Measurements from ENCODE around the gene CREBBP. TPM values are rescaled to one million over a fixed set of nuclear protein-coding genes. Genes with fewer than 3 reads are reported as not detected.

CREBBP gene
- total RNA-seq, 2 donors from 2014 or later: 82.2 to 143 TPM

- H3K36me3 ChIP-seq: no peaks in the 10 kb centered on the region
- no peaks in the 10 kb centered on the region for H3K4me1 ChIP-seq (replicated peaks)
- H3K27me3 ChIP-seq (replicated peaks; ENCODE audit: insufficient read depth): no peaks in the 10 kb centered on the region
- TF ChIP-seq, protein P1, sequence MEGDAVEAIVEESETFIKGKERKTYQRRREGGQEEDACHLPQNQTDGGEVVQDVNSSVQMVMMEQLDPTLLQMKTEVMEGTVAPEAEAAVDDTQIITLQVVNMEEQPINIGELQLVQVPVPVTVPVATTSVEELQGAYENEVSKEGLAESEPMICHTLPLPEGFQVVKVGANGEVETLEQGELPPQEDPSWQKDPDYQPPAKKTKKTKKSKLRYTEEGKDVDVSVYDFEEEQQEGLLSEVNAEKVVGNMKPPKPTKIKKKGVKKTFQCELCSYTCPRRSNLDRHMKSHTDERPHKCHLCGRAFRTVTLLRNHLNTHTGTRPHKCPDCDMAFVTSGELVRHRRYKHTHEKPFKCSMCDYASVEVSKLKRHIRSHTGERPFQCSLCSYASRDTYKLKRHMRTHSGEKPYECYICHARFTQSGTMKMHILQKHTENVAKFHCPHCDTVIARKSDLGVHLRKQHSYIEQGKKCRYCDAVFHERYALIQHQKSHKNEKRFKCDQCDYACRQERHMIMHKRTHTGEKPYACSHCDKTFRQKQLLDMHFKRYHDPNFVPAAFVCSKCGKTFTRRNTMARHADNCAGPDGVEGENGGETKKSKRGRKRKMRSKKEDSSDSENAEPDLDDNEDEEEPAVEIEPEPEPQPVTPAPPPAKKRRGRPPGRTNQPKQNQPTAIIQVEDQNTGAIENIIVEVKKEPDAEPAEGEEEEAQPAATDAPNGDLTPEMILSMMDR (IDR thresholded peaks at IDR 0.05): no peak
- TF ChIP-seq POLR2A (IDR thresholded peaks at IDR 0.05) (no peak), POLR2AphosphoS5 (IDR thresholded peaks at IDR 0.05) (no peak)
- 55% methylated on average over 12 of the region's 12 CpGs for WGBS
- intact Hi-C loops (cut with DNase I): no loop called here
- H3K9me3 ChIP-seq: no peaks in the 10 kb centered on the region
- H3K4me3 ChIP-seq: no peak overlapping the region
- H3K27ac ChIP-seq: no peak overlapping the region
- DNase-seq (ENCODE audit: low spot score): no peak
Observed at GRCh38 chr16:3857189-3858043, 23.1 kb downstream of the CREBBP start.

- H3K27me3 ChIP-seq (replicated peaks; ENCODE audit: insufficient read depth): no peaks in the 10 kb centered on the region
- H3K36me3 ChIP-seq: no peaks in the 10 kb centered on the region
- no peak overlapping the region for H3K27ac ChIP-seq
- no peaks in the 10 kb centered on the region for H3K4me1 ChIP-seq (replicated peaks)
- intact Hi-C loops (cut with DNase I): no loop called here
- TF ChIP-seq POLR2AphosphoS5 (IDR thresholded peaks at IDR 0.05): no peak
- TF ChIP-seq POLR2A (IDR thresholded peaks at IDR 0.05): no peak
- TF ChIP-seq, protein P1 (IDR thresholded peaks at IDR 0.05): no peak
- 78% methylated on average over 6 of the region's 6 CpGs for WGBS
- no peaks in the 10 kb centered on the region for H3K9me3 ChIP-seq
- no peak overlapping the region for H3K4me3 ChIP-seq
- no peak for DNase-seq (ENCODE audit: low spot score)
Observed at GRCh38 chr16:3856367-3857141, 24.0 kb downstream of the CREBBP start.

- 65% methylated on average over 19 of the region's 19 CpGs for WGBS
- intact Hi-C loops (cut with DNase I): no loop called here
- Histone ChIP-seq H3K4me3 (no peak overlapping the region), H3K9me3 (no peaks in the 10 kb centered on the region), H3K36me3 (no peaks in the 10 kb centered on the region), H3K27ac (no peak overlapping the region), H3K27me3 (replicated peaks; ENCODE audit: insufficient read depth) (no peaks in the 10 kb centered on the region), H3K4me1 (replicated peaks) (no peaks in the 10 kb centered on the region)
- TF ChIP-seq POLR2A (IDR thresholded peaks at IDR 0.05) (no peak), POLR2AphosphoS5 (IDR thresholded peaks at IDR 0.05) (no peak)
- TF ChIP-seq, protein P1 (IDR thresholded peaks at IDR 0.05): no peak
- DNase-seq (ENCODE audit: low spot score): no peak
Observed at GRCh38 chr16:3854750-3855541, 25.6 kb downstream of the CREBBP start.

- Histone ChIP-seq H3K4me1 (replicated peaks) (no peaks in the 10 kb centered on the region), H3K27me3 (replicated peaks; ENCODE audit: insufficient read depth) (no peaks in the 10 kb centered on the region), H3K4me3 (no peak overlapping the region), H3K36me3 (no peaks in the 10 kb centered on the region), H3K9me3 (no peaks in the 10 kb centered on the region), H3K27ac (no peak overlapping the region)
- TF ChIP-seq POLR2A (IDR thresholded peaks at IDR 0.05) (no peak), POLR2AphosphoS5 (IDR thresholded peaks at IDR 0.05) (no peak)
- TF ChIP-seq, protein P1 (IDR thresholded peaks at IDR 0.05): no peak
- intact Hi-C loops (cut with DNase I): no loop called here
- 68% methylated on average over 10 of the region's 10 CpGs for WGBS
- no peak for DNase-seq (ENCODE audit: low spot score)
Observed at GRCh38 chr16:3850544-3850899, 30.0 kb downstream of the CREBBP start.

All from prostate gland (tissue), 2 donors.